Heart left ventricle (tissue), 13 donors: ENCODE results near the gene PRKCA.

Experiments used
- CTCF ChIP-seq, 12 donors: fragments of 200-600 bp; sonication (generic) in 4 of 12; IDR thresholded peaks; one replicate each; pipeline versions ENCODE4 v1.5.0 to v1.8.0; 2018 to 2022; ENCODE audit warnings: antibody characterized with exemption in 12 of 12, mild to moderate bottlenecking in 5 of 12
- POLR2A ChIP-seq, 2 donors: fragments of 450-650 bp; IDR thresholded peaks; one replicate each; pipeline ENCODE4 v1.6.1; 2017; ENCODE audit warnings: antibody characterized with exemption in 2 of 2, mild to moderate bottlenecking in 2 of 2, moderate library complexity in 2 of 2
- donor health status: ischemic (EF 13 %, LVEDD 7.1; RV severe dilation, severe dysfunction).
- donor health status: DM: no; HTN: yes; CAD: no.
- donor health status: DM: no; HTN: no; CAD: no.
- donor health status: ischemic (EF 25% LVEDD 6.9; RV normal size, moderate dysfunction).
- donor health status: ischemic (EF 25% LVEDD 5.7; RV mildly dilated, moderate dysfunction).
- donor health status: ischemic (EF 35%, LVEDD 5.7; RV mildly dilated, moderate dysfunction).
- donor health status: nonischemic (EF 11% LVEDD 7.7; RV severe dilation, severe dysfunction).
- donor health status: DM: yes; HTN: yes; CAD: no.
- donor health status: PGD.
- donor health status: ischemic (EF 29% LVEDD 5.4; RV normal size, mild dysfunction).
- donor health status: nonischemic (EF 23%, LVEDD 6.1; RV moderate dilation, normal function).

GRCh38 chr17:66582373-66583111 is 280.1 kb downstream of the PRKCA start:
- TF ChIP-seq POLR2A (IDR thresholded peaks at IDR 0.05) (no peak), CTCF (IDR thresholded peaks at IDR 0.05) (peak in 1 of 12 donors; percentile 8)
